AG08396 (cell line): ENCODE measurements around the gene ARL4A.
"Not testable (repeated sequence)": the region's sequence is repeated elsewhere in the genome, so short reads cannot be mapped to it uniquely, and the experiment has no call there.

Experiments
- DNase-seq: peaks from one replicate; pipeline ENCODE4 v3.0.0; 2012; ENCODE audit warnings: low spot score, mixed read lengths

ARL4A gene

DNA sequence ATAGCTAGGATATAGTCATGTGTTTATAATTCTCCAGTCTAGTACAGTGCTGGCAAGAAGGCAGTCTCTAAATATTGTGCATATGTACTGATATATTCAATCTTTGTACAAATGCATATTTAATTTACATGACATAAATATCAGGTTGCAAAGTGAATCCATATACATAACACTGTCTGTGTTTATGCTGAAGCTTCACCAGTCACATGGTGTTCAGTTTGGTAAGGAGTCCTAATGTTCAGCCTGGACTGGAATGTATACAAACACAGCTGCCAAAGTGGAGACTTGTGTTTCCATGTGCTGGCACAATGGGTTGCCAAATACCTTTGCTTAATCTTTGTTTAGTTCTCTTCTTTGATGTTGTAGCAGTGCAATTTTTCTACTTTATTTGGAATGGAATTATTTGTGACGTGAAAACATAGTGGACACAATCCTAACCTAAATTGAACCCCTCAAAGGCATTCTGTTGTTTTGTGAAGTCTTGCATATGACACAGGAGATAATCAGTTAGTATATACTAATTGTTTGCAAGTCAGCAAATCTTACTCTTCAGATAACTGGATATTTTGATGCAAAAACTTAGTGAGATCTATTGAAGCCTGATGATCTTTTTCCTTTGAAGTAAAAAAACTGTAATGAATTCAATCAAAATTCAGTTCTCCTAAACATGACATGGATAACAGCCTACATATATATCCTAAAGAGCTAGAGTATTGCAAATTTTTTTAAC lies 17.3 kb upstream of the ARL4A start:
- DNase-seq: peak; percentile 61

DNA sequence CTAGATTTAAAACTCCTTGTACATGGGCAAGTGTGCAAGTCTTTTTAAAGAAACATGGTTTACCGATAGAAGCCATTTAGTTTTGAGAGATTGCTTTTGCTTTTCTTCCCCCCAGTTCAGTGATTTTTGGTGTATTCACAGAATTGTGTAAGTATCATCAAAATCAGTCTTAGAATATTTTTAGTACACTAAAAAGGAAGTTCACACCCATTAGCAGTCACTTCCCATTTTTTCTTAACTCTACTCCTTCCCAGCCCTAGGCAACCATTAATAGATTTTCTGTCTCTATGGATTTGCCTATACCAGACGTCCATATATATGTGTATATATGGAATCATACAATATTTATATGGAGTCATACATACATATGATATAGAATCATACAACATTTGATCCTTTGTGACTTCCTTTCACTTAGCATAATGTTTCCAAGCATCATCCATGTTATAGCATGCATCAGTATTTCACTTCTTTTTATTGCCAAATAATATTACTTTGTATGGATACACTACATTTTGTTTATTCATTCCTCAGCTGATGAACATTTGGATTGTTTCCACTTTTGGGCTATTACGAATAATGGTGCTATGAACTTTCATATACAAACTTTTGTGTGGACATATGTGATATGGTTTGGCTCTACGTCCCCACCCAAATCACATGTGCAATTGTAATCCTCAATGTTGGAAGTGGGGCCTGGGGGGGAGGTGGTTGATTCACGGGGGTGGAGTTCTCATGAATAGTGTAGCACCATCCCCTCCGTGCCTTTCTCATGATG lies 16.5 kb upstream of the ARL4A start:
- DNase-seq: no peak

DNA sequence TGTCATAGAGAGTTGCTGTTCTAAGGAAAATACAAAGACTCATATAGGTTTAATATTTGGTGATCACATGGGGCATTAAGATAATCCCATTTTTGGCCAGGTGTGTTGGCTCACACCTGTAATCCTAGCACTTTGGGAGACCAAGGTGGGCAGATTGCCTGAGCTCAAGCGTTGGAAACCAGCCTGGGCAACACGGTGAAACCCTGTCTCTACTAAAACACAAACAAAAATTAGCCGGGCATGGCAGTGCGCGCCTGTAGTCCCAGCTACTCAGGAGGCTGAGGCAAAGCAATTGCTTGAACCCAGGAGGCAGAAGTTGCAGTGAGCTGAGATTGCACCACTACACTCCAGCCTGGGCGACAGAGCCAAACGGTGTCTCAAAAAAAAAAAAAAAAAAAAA lies 14.0 kb upstream of the ARL4A start:
- DNase-seq: not testable (repeated sequence)

DNA sequence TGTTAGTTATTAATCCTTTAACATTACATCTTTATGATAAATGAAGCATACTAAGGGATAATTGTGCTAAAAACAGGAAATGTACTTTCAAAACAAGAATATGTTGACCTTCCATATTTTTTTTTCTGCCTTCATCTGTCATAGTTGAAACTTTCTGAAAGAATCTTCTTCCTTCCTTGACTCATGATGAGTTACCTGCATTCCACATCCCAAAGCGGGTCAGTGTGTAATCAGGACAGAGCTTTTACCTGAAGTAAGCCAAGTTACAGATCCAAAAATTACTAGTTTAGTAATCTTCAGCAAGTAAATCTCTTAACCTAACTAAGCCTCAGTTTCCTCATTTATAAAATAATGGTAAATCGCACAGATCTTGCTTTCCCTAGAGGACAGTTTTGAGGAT lies 13.4 kb upstream of the ARL4A start:
- DNase-seq: no peak

DNA sequence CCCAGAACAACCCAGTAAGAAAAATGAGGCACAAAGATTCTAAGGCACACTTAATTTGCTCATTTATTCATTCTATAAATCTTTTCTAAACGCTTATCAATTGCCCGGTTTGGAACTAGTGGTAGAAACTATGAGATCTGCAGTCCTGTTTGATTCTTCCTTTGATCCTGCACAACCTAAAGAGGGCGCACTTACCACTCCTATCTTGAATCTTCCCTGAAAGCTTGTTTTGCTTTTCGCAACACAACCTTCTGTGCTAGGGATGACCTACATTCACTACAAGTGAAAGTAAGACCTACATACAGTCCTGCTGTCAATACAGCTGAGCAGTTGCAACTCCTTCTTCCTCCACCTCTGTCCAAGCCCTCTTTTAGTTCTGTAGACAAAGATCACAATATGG lies 12.6 kb upstream of the ARL4A start:
- peak; percentile 9 for DNase-seq

DNA sequence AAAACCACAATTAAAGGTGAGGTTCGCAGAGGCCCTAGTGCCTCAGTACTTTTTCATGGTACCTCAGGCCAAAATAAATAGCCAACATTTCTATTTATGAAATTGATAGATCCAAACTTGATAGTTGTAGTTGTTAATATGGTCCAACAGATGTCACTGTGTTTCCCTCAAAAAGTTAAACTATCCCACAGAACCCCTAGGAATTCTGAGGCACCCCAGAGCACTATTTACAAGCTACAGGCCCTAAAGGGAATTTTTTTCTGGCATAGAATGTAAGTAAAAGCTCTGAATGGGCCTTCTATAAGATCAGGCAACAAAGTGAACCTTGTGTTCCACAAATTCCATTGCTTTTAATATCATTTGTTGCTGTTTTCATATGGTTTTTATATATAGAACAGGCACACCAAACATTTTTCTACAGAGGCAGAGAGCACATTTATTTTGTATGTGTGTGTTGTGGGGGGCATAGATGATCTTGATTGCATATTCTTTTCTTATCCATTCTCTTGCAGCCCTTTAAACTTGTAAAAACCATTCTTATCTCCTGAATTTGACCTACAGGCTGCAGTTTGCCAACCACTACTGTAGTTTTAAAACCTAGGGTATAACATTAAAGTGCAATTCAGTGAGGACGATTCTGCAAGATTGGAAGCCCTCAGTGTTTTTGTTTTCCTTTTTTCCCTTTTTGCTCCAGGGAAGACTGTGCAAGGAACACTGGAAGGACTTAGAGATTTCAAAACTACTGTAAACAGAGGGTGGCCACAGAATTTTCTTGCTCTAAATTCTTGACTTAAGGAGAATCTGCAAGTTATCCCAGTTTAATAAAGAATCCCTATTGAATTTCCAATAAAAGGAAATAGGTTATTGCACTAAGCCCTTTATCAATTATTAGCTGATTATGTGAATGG lies 3.5 kb upstream of the ARL4A start:
- DNase-seq: peak; percentile 8

DNA sequence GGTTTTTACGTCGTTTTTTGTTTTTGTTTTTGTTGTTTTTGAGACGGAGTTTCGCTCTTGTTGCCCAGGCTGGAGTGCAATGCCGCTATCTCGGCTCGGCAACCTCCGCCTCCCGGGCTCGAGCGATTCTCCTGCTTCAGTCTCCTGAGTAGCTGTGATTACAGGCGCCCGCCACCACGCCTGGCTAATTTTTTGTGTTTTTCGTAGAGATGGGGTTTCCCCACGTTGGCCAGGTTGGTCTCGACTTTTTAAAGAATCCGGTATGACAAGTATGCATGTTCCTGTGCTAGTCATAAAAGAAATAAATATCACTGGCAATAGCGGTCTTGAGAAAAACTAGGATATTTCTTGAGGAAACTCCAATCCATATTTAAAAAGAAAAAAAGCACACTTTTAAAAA lies 2.7 kb upstream of the ARL4A start:
- no peak for DNase-seq

DNA sequence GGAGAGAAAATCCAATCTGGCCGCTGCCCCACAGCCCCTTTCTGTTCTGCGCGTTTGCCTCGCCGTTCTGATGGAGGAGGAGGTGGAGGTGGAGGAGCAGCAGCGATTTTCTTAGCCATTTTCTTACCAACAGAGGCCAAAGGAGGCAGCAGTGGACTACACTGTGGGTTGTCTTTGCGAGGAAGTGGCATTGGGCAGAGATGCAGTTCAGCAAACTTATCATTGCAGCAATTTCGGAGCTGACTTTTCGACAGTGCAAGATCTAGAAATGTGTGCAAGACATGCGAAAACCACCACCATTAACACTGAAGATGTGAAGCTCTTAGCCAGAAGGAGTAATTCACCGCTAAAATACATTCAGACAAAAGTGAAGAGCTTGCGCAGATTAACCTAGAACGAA lies 1.9 kb upstream of the ARL4A start:
- DNase-seq: peak; percentile 18

DNA sequence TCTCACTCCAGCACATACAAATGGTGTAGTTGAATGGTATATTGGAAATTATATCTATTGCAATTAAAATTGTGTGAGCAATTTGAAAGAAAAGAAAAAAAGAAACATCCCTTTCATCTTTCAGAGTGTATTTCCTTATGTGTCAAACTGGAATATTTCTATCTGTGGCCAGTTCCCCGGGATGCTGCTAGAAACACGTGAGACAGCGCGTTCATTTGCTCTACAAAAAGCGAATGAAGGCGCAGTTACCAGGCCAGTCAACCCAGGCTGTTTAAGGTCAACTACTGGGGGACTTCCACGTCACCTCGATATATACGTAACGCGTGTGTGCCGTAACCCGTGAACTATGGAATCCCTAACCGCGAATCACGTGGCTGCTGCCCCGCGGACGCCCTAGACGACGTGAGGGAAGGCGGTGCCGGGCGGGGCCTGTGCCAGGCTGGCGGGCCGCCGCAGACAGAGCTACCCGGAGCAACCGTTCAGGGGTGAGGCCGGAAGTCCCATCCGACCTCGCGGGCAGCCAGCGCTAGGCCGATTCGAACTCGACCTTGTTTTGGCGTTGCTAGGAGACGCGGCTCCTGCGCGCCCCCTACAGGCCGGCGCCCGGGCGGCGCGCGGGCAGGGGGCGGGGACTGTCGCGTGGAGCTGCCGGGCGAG lies 1.1 kb upstream of the ARL4A start:
- DNase-seq: peak; percentile 93

DNA sequence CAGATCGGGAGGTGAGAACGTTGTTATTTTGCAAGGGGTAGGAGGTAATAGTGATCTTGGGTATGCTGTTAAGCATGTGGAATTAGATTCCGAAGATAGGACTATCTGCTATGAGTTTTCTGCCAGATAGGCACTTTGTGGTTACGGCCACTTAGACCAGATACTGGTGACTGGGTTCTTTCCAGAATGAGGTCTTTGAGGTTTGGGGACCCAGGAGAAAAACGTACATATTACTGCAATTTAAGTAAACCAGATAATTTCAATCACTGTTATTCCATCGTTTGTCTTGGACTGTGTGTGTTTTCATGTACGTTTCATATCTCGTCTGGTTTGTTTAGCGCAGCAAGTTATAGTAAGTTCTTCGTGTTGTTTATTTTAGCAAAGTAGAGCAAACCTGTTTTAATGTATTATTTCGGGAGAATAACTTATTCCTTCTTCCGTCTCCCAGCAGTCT lies 312 bp downstream of the ARL4A start:
- DNase-seq: no peak

DNA sequence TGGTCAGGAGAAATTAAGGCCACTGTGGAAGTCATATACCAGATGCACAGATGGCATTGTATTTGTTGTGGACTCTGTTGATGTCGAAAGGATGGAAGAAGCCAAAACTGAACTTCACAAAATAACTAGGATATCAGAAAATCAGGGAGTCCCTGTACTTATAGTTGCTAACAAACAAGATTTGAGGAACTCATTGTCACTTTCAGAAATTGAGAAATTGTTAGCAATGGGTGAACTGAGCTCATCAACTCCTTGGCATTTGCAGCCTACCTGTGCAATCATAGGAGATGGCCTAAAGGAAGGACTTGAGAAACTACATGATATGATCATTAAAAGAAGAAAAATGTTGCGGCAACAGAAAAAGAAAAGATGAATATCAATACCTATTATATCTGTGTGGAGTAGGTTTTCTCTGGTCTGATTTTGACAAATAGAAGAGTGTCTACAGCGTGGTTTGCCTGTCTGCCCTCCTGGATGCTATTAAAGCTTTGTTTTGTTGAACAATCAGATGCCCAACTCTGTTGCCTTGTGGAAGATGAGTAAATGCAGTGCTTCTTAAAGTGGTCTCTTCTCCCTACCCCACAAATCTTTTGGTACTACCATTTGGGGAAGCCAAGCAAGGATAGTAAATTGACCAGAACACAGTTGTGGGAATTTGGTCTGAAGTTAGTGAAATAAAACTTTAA lies 1.2 kb downstream of the ARL4A start:
- DNase-seq: not testable (repeated sequence)

DNA sequence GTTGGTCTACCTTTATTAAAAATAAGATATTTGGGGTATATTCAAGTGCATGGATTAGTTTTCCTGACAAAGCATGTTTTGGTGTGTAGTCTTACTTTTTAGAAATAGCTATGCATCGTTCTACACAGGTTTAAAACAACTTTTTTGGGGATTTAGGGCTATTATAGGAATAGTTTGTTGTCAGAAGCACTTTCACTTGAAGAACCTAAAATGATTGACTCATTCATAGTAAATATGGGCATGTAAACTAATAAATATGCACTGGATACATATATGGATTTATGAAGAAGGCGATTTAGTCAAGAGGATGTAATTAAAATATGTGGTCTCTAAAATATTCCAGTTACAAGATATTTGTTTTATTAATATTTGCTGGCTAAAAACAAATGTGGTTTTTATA lies 2.0 kb downstream of the ARL4A start:
- DNase-seq: no peak

DNA sequence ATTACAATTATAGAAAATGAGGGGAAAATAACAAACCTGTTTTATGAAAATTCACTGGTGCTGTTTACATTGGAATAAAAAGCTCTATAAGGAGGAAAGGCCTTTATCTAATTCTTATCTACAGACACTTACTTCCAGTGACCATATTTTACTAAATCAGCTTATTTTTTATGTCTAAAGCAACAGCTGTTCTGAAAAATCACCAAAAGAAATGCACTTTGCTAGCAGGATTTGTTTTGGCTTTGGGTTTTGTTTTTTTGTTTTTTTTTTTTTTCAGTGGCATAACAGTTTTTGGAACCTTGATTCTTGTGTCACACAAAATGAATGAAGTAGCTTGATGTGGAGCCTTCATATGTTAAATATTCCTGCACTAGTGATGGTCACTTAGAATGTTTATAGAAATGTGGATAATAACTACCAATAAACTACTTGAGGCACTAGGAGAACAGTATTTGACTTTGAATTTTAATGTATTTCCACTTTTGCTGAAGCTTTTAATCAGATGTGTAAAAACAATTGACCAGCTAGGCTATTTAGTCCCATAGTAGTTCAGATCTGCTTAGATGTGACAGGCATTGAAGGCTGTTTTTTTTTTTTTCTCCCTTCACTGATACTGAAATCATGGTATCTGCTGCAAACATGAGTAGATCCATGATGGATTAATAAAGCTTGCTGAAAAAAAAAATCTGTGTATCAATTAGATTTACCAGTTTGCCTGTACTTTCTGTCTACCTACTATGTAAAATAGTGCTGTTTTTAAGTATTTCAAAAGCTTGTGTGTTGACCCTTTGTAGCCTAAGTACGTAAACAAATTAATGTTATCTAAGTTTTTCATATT lies 2.8 kb downstream of the ARL4A start:
- DNase-seq: no peak

DNA sequence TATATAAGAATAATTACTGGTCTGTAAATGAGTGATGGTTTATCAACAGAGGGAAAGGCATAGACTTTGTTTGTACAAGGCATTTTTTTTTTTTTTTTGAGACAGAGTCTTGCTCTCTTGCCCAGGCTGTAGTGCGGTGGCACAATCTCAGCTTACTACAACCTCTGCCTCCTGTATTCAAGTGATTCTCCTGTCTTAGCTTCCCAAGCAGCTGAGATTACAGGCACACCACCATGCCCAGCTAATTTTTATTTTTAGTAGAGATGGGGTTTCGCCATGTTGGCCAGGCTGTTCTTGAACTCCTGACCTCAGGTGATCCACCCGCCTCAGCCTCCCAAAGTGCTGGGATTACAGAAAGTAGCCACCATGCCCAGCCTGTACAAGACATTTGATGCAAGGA lies 4.0 kb downstream of the ARL4A start:
- not testable (repeated sequence) for DNase-seq

DNA sequence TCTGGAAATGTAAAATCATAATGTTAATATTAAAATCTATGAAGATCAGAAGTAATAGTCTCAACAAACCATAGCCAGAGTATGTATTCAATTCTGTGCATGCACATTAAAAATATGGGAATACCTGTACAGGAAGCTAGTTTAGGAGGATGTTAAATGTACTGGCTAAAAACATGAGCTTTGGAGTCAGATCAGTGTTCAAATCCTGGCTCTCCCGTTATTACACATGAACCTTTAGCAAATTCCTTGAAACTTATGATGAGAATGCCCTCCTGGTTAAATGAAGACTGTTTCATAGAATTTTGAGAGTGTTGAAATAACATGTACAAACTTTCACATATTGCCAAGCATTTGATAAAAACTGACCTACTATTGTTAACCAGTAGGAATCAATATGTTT lies 4.6 kb downstream of the ARL4A start:
- DNase-seq: no peak

DNA sequence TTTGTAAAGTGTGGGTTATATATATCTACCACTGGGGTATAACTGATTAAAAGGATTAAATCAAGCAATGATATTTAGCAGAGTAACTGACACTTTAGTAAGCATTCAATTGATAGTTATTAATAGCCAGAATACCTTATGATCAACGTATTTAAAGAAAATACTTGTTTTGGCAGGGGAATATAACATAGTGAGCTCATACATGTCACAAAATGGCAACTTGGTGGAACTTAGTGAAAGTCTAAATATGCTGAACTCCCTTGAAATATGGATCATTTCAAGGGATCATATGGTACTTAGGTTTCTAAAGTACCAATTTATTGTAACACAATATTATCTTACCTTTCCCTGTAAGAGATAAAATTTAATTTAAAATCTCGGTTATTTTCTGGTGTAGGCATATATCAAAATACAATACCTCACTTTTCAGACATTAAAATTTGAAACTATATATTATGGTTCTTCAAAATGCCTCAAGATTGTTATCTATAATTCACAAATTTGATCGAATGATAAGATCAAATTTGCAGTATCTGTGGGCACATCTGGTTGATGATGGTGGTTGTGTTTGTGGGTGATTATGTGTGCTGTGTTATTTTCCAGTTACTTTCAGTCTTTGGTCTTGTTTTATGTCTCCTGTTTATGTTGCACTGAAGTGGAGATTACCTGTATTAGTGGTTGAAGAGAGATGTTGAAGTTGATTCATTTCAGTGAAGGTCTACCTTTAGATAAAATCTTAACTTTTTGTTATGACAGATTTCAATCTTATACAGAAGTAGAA lies 5.2 kb downstream of the ARL4A start:
- no peak for DNase-seq

DNA sequence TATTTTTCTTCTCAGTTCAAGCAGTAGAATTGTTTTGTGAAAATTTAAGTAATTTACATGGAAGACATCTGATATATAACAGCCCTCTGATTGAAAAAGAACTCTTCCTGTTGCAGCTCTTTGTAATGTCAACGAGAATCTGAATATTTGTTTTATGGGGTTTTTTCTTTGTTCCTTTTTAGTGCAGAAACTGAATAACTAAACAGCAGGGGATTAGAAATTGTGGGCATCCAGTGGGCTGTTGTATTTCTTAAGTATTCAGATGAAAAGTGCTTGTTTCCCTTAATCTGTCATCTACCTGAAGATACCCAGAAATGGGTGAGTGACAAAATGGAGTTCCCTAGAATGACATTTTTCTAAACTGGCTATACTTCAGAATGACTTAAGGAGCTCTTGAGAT lies 7.4 kb downstream of the ARL4A start:
- no peak for DNase-seq

DNA sequence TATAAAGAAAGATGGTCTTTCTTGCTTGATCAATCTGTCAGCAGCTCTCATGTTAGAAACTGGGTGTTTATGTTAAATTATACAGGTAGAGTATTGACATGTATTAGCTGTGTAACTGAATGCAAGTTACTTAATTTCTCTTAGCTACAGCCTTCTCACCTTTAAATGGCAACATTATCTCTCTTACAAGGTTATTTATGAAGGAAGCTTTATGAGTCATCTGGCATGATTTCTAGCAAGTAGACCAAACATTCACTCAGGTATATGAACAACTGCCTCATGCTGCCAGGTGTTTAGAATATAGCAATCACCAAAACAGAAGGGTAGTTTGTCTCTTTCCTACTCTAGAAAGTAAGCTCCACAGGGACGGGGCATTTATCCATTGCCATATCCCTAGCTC lies 8.5 kb downstream of the ARL4A start:
- DNase-seq: no peak

DNA sequence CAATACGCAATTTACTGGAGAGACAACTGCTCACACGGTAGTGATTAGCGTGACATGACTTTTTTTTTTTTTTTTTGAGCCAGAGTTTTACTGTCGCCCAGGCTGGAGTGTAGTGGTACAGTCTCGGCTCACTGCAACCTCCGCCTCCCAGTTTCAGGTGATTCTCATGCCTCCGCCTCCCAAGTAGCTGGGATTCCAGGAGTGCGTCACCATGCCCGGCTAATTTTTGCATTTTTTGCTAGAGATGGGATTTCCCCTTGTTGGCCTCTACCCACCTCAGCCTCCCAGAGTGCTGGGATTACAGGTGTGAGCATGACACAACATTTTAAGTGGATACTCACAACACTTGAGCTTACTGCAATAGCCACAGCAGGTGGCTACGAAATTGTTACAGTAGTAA lies 11.9 kb downstream of the ARL4A start:
- DNase-seq: no peak

DNA sequence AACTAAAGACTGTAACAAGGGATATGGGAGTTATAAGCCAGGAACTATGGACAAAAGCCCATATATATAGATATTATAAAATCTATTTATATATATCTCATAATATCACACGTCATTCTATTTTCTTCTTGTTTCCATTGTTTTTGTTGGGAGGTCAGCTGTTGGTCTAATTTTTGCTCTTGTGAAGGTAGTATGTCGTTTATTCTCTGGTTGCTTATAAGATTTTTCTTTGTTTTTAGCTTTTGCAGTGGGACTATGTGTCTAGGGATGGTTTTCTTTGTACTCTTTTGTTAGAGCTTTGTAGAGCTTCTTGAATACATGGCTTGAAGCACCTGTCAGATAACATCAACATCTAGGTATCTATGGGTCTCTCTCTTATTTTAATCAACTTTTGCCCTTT lies 14.0 kb downstream of the ARL4A start:
- no peak for DNase-seq
